Suprapubic skin (tissue), 3 donors: ENCODE data around the gene DRD4.

Experiments used
- EP300 ChIP-seq: sonication (generic); formaldehyde crosslinking; IDR thresholded peaks from one replicate; pipeline ENCODE4 v1.6.1; 2017; ENCODE audit warnings: antibody characterized with exemption
- POLR2A ChIP-seq, 2 donors: fragments of 450-650 bp; IDR thresholded peaks; one replicate each; pipeline ENCODE4 v1.6.1; 2017; ENCODE audit warnings: antibody characterized with exemption in 2 of 2, mild to moderate bottlenecking in 2 of 2, moderate library complexity in 2 of 2
- TF ChIP-seq, protein P1 (sequence below), 2 donors: fragments of 200-600 bp in 1 of 2; fragments of 450-650 bp in 1 of 2; sonication (generic) in 1 of 2; IDR thresholded peaks; one replicate each; pipeline ENCODE4 v1.5.1; 2016 to 2019; ENCODE audit warnings: antibody characterized with exemption in 2 of 2, mild to moderate bottlenecking in 1 of 2, moderate library complexity in 1 of 2

DNA sequence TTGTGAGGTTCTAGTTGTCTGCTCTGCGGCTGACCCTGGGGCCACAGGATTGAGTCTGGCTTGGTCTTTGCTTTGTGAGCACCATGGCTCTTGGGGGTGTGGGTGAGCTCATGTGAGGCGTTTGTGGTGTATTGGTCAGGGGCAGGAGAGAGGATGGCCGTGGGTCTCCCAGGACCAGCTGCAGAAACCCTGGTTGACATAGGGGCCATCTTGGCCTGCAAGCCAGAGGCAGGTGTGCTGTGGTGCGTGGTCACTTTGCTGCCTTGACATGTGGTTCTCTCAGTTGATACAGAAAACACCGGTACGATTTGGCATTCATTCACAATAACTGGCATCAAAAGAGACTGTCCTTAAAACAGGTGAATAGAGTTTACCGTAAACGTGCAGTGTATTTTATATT is 49.5 kb upstream of the DRD4 start:
- TF ChIP-seq, protein P1, sequence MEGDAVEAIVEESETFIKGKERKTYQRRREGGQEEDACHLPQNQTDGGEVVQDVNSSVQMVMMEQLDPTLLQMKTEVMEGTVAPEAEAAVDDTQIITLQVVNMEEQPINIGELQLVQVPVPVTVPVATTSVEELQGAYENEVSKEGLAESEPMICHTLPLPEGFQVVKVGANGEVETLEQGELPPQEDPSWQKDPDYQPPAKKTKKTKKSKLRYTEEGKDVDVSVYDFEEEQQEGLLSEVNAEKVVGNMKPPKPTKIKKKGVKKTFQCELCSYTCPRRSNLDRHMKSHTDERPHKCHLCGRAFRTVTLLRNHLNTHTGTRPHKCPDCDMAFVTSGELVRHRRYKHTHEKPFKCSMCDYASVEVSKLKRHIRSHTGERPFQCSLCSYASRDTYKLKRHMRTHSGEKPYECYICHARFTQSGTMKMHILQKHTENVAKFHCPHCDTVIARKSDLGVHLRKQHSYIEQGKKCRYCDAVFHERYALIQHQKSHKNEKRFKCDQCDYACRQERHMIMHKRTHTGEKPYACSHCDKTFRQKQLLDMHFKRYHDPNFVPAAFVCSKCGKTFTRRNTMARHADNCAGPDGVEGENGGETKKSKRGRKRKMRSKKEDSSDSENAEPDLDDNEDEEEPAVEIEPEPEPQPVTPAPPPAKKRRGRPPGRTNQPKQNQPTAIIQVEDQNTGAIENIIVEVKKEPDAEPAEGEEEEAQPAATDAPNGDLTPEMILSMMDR (IDR thresholded peaks at IDR 0.05): no peak
- TF ChIP-seq EP300: no peak
- no peak for TF ChIP-seq POLR2A (IDR thresholded peaks at IDR 0.05)
